Neuron (in vitro differentiated cells): ENCODE data around the gene RBBP5.

Source experiments
- H2AFZ ChIP-seq: one replicate; pipeline ENCODE4 v1.6.1; 2013; ENCODE audit warnings: low read depth, mild to moderate bottlenecking, inconsistent platforms, low read length, moderate library complexity
- H3K27me3 ChIP-seq: one replicate; pipeline ENCODE4 v1.6.1; 2013; ENCODE audit warnings: low read length; ENCODE audit not compliant: insufficient read depth
- H3K36me3 ChIP-seq: one replicate; pipeline ENCODE4 v1.6.1; 2013; ENCODE audit warnings: low read length; ENCODE audit not compliant: insufficient read depth
- H3K4me1 ChIP-seq: one replicate; pipeline ENCODE4 v1.6.1; 2013; ENCODE audit warnings: low read length; ENCODE audit not compliant: insufficient read depth
- H3K4me3 ChIP-seq: 2 replicates; pipeline ENCODE4 v1.5.1; 2013; ENCODE audit warnings: mild to moderate bottlenecking, low read length, moderate library complexity
- H3K9me3 ChIP-seq: one replicate; pipeline ENCODE4 v1.6.1; 2013; ENCODE audit warnings: low read length

The RBBP5 gene

GRCh38 chr1:205067031-205067430 is 54.7 kb downstream of the RBBP5 start:
- no peaks in the 10 kb centered on the region for H3K9me3 ChIP-seq
- H3K4me1 ChIP-seq, result peaks cover 4% of the 10 kb centered on the region
- H2AFZ ChIP-seq, result no peak overlapping the region
- H3K36me3 ChIP-seq, result no peaks in the 10 kb centered on the region
- H3K27me3 ChIP-seq, result no peaks in the 10 kb centered on the region
- no peak overlapping the region for H3K4me3 ChIP-seq

- H2AFZ ChIP-seq, result no peak overlapping the region
- no peak overlapping the region for H3K4me3 ChIP-seq
- H3K36me3 ChIP-seq, result no peaks in the 10 kb centered on the region
- H3K9me3 ChIP-seq, result no peaks in the 10 kb centered on the region
- no peaks in the 10 kb centered on the region for H3K27me3 ChIP-seq
- peaks cover 3% of the 10 kb centered on the region for H3K4me1 ChIP-seq
Measured at GRCh38 chr1:205066141-205066818, 55.5 kb downstream of the RBBP5 start.

DNA sequence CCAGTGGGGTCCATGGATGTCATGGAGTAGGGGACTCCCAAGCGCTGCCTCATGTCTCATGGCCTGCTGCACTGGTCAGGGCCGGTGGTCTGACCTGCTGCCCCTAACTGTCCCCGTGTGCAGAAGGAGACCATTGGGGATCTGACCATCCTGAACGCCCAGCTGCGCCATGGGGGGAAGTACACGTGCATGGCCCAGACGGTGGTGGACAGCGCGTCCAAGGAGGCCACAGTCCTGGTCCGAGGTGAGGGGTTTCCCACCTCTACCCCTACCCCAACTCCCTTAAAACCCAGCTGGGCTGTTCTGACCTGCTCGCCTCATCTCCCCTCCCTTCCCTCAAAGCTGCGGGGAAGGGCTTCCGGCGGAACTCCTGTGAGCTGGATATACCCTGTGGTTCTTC is 56.1 kb downstream of the RBBP5 start:
- no peaks in the 10 kb centered on the region for H3K9me3 ChIP-seq

DNA sequence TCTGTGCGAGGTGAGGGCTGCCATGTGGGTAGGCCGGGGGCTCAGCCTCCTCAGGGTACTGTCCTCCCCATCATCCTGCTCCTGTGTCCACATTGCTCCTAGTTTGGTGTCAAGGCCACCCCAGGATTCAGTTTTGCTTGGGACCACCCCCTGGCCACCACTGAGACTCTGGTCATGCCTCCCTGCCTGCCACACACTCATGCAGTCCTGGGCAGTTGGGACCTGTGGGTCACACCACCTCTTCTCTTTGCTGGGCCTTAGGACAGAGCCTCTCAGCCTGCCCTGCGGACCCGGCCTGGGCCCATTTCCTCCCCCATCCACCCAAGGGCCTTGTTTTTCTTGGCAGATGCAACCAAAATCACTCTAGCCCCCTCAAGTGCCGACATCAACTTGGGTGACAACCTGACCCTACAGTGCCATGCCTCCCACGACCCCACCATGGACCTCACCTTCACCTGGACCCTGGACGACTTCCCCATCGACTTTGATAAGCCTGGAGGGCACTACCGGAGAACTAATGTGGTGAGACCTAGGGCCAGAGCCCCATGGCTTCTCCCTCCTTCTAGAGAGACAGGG is 56.9 kb downstream of the RBBP5 start:
- H3K9me3 ChIP-seq, result no peaks in the 10 kb centered on the region
- H2AFZ ChIP-seq, result no peak overlapping the region
- H3K4me3 ChIP-seq, result no peak overlapping the region

More for the DNA sequence above, 56.1 kb downstream of the RBBP5 start:
- H3K27me3 ChIP-seq, result no peaks in the 10 kb centered on the region
- no peaks in the 10 kb centered on the region for H3K36me3 ChIP-seq
- H3K4me1 ChIP-seq, result no peaks in the 10 kb centered on the region
- no peak overlapping the region for H3K4me3 ChIP-seq
- no peak overlapping the region for H2AFZ ChIP-seq

DNA sequence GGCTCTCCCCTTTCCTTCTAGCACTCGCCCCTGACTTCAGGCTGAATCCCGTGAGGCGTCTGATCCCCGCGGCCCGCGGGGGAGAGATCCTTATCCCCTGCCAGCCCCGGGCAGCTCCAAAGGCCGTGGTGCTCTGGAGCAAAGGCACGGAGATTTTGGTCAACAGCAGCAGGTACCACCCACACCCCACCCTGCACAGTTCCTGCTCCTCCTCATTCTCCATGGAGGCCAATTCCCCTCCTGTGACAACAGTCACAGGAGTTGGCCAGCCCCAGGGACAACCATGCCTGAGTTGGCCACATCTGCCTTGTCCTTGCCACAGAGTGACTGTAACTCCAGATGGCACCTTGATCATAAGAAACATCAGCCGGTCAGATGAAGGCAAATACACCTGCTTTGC is 57.5 kb downstream of the RBBP5 start:
- H3K9me3 ChIP-seq, result no peaks in the 10 kb centered on the region
- no peaks in the 10 kb centered on the region for H3K36me3 ChIP-seq
- no peaks in the 10 kb centered on the region for H3K4me1 ChIP-seq
- no peak overlapping the region for H2AFZ ChIP-seq
- H3K27me3 ChIP-seq, result no peaks in the 10 kb centered on the region
- no peak overlapping the region for H3K4me3 ChIP-seq

More for the DNA sequence above, 56.9 kb downstream of the RBBP5 start:
- Histone ChIP-seq H3K36me3 (no peaks in the 10 kb centered on the region), H3K4me1 (no peaks in the 10 kb centered on the region), H3K27me3 (no peaks in the 10 kb centered on the region)

DNA sequence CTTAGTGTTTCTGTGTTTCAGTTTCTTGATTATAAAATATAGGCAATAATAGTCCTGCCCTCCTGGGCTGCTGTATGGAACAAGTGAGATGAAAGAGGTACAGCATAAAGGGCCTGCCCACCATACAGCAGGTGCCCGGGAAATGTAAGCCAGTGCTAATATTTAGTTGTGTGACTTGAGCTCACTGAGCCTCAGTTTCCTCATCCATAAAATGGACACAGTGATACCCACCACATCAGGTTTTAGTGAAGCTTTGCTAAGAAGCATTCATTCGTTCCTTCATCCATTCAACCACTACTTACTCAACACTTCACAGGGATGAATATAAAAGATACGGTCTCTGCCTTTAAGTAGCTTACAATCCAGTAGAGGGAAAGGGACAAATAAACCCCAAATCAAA is 58.9 kb downstream of the RBBP5 start:
- H3K27me3 ChIP-seq, result no peaks in the 10 kb centered on the region
- no peaks in the 10 kb centered on the region for H3K36me3 ChIP-seq
- H3K9me3 ChIP-seq, result no peaks in the 10 kb centered on the region
- no peak overlapping the region for H3K4me3 ChIP-seq
- no peak overlapping the region for H2AFZ ChIP-seq
- no peaks in the 10 kb centered on the region for H3K4me1 ChIP-seq

DNA sequence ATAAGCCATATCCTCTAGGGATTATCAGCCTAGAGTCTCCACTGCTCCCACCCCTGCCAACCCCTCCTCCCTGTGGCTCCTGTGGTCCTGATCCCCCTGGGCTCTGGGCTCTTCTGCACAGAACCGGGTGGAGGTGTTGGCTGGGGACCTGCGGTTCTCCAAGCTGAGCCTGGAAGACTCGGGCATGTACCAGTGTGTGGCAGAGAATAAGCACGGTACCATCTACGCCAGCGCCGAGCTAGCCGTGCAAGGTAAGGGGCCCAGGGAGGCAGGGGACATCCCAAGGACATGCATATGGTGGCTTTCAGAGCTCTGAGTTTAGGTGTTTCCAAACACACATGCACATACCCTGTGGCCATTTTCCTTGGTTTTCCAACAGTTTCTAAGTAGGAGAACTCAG is 59.5 kb downstream of the RBBP5 start:
- Histone ChIP-seq H2AFZ (no peak overlapping the region), H3K27me3 (no peaks in the 10 kb centered on the region), H3K4me3 (no peak overlapping the region), H3K9me3 (no peaks in the 10 kb centered on the region), H3K4me1 (no peaks in the 10 kb centered on the region), H3K36me3 (no peaks in the 10 kb centered on the region)

DNA sequence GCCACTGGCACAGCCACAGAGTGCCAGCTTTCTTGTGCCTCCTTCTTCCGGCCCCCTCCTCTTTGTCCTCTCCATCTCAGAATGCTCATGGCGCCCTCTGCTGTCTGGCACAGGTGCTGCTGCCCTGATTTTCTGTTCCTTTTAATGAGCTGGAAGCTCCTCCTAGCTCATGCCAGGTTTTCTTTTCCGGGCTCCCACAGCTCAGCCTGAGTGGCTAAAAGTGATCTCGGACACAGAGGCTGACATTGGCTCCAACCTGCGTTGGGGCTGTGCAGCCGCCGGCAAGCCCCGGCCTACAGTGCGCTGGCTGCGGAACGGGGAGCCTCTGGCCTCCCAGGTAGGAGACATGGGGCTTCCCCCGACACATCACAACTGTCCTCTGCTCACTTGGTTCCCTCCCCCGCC is 60.1 kb downstream of the RBBP5 start:
- no peak overlapping the region for H2AFZ ChIP-seq
- no peak overlapping the region for H3K4me3 ChIP-seq
- no peaks in the 10 kb centered on the region for H3K9me3 ChIP-seq
- no peaks in the 10 kb centered on the region for H3K36me3 ChIP-seq
- no peaks in the 10 kb centered on the region for H3K4me1 ChIP-seq
- no peaks in the 10 kb centered on the region for H3K27me3 ChIP-seq

- Histone ChIP-seq H3K4me1 (no peaks in the 10 kb centered on the region), H3K27me3 (no peaks in the 10 kb centered on the region), H3K4me3 (no peak overlapping the region), H3K36me3 (no peaks in the 10 kb centered on the region), H3K9me3 (no peaks in the 10 kb centered on the region), H2AFZ (no peak overlapping the region)
Measured at GRCh38 chr1:205061227-205061626, 60.6 kb downstream of the RBBP5 start.

DNA sequence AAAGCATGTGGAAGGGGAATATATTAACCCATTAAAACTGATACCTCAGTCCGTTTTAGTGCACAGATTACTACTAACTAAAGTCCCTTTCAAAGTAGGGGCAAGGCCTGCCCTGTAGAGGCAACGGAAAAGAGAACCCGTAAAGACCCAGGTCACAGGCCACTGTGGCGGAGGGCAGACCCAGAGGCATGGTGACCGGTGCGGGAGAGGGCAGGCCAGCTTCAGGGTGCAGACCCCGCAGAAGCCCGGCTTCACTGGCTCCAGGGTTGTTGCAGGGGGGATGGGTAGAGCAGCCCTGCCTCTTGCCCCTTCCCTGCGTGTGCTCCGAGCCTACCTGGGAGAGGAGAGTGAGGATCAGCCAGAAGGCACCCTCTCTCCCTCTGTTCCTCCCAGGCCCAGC is 61.0 kb downstream of the RBBP5 start:
- no peak overlapping the region for H3K4me3 ChIP-seq
- no peaks in the 10 kb centered on the region for H3K9me3 ChIP-seq
- no peaks in the 10 kb centered on the region for H3K27me3 ChIP-seq
- no peak overlapping the region for H2AFZ ChIP-seq
- H3K36me3 ChIP-seq, result no peaks in the 10 kb centered on the region
- H3K4me1 ChIP-seq, result no peaks in the 10 kb centered on the region

GRCh38 chr1:205059660-205060059 is 62.1 kb downstream of the RBBP5 start:
- Histone ChIP-seq H3K9me3 (no peaks in the 10 kb centered on the region), H3K36me3 (no peaks in the 10 kb centered on the region), H3K4me1 (no peaks in the 10 kb centered on the region), H3K27me3 (peaks cover 1% of the 10 kb centered on the region), H3K4me3 (no peak overlapping the region), H2AFZ (no peak overlapping the region)

GRCh38 chr1:205058853-205059252 is 62.9 kb downstream of the RBBP5 start:
- Histone ChIP-seq H3K9me3 (no peaks in the 10 kb centered on the region), H2AFZ (no peak overlapping the region), H3K4me3 (no peak overlapping the region), H3K27me3 (peaks cover 8% of the 10 kb centered on the region), H3K4me1 (no peaks in the 10 kb centered on the region), H3K36me3 (no peaks in the 10 kb centered on the region)

GRCh38 chr1:205057808-205058575 is 63.8 kb downstream of the RBBP5 start:
- no peak overlapping the region for H2AFZ ChIP-seq
- H3K4me3 ChIP-seq, result no peak overlapping the region
- no peaks in the 10 kb centered on the region for H3K4me1 ChIP-seq
- peaks cover 10% of the 10 kb centered on the region for H3K27me3 ChIP-seq
- no peaks in the 10 kb centered on the region for H3K36me3 ChIP-seq
- no peaks in the 10 kb centered on the region for H3K9me3 ChIP-seq
